MM.1S (cell line): ENCODE results near the gene HERPUD2.

ENCODE experiments used
- EZH2phosphoT487 ChIP-seq: fragments of 300-600 bp; sonication (generic); IDR thresholded peaks from 2 replicates; pipeline ENCODE4 v1.6.1; 2018; ENCODE audit warnings: antibody characterized with exemption, low read length
- TF ChIP-seq, protein P1 (sequence below): fragments of 300-600 bp; sonication (generic); IDR thresholded peaks from 2 replicates; pipeline ENCODE4 v1.5.1; 2016; ENCODE audit warnings: antibody characterized with exemption, low read length, mixed read lengths

DNA sequence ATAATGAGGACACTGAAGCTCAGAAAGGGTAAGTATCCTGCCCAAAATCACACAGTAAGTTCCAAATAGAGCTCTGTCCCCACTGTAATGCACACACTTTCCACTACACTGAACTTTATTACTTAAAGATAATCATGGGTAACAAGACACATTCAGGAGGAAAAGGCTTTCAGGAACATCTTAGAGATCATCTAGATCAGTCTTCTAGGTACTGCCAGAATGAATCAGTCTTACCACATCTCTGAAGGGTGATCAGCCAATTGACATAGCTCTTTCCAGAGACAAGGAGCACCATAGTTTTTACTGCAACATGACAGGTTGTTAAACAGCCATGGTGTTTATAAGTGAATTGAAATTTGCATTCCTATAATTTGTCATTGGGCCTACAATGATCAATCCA is 5.4 kb upstream of the HERPUD2 start:
- TF ChIP-seq, protein P1, sequence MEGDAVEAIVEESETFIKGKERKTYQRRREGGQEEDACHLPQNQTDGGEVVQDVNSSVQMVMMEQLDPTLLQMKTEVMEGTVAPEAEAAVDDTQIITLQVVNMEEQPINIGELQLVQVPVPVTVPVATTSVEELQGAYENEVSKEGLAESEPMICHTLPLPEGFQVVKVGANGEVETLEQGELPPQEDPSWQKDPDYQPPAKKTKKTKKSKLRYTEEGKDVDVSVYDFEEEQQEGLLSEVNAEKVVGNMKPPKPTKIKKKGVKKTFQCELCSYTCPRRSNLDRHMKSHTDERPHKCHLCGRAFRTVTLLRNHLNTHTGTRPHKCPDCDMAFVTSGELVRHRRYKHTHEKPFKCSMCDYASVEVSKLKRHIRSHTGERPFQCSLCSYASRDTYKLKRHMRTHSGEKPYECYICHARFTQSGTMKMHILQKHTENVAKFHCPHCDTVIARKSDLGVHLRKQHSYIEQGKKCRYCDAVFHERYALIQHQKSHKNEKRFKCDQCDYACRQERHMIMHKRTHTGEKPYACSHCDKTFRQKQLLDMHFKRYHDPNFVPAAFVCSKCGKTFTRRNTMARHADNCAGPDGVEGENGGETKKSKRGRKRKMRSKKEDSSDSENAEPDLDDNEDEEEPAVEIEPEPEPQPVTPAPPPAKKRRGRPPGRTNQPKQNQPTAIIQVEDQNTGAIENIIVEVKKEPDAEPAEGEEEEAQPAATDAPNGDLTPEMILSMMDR = no peak
- no peak for TF ChIP-seq EZH2phosphoT487
